Stimulated activated CD4-positive, alpha-beta T cell treated with anti-CD3 and anti-CD28 coated beads, Interleukin-2, amount 100 ng/mL, for 48 hours (primary cell): ENCODE data around the gene HYPK.

ENCODE experiments used
- DNase-seq, 2 donors: peaks; one replicate each; pipeline ENCODE4 v3.0.0-alpha.2; 2020

Gene HYPK

GRCh38 chr15:43852607-43853006, 52.2 kb downstream of the HYPK start:
- DNase-seq: no peak
